Small intestine (tissue), 7 donors: ENCODE results near the gene BRAT1. TPM values are rescaled to one million over a fixed set of nuclear protein-coding genes. Genes with fewer than 3 reads are reported as not detected.

Experiments used
- DNase-seq, 2 donors: peaks; one replicate each; pipeline versions ENCODE4 v3.0.0 to v3.0.0-alpha.2; 2013
- FAIRE-seq: peaks from 2 replicates; lab custom pipeline; 2012; peaks lifted over from hg19 to GRCh38; lab: Jason Lieb, UNC
- H3K27ac ChIP-seq, 3 donors: one replicate each; pipeline ENCODE4 v1.5.1; 2013; ENCODE audit warnings: low read length in 2 of 3, mild to moderate bottlenecking in 2 of 3, control low read depth in 1 of 3, inconsistent platforms in 1 of 3, low read depth in 1 of 3, moderate library complexity in 1 of 3
- H3K27me3 ChIP-seq, 3 donors: one replicate each; pipeline ENCODE4 v1.6.1; 2013; ENCODE audit warnings: low read length in 3 of 3, inconsistent platforms in 1 of 3; ENCODE audit not compliant: control insufficient read depth in 3 of 3, insufficient read depth in 3 of 3
- H3K36me3 ChIP-seq, 3 donors: one replicate each; pipeline ENCODE4 v1.6.1; 2013; ENCODE audit warnings: low read length in 3 of 3, inconsistent platforms in 1 of 3, low read depth in 1 of 3, mild to moderate bottlenecking in 1 of 3, moderate library complexity in 1 of 3; ENCODE audit not compliant: control insufficient read depth in 3 of 3, insufficient read depth in 2 of 3
- H3K4me1 ChIP-seq, 3 donors: one replicate each; pipeline ENCODE4 v1.6.1; 2013; ENCODE audit warnings: low read length in 2 of 3, inconsistent platforms in 1 of 3, low read depth in 1 of 3, mild to moderate bottlenecking in 1 of 3, moderate library complexity in 1 of 3; ENCODE audit not compliant: control insufficient read depth in 3 of 3, insufficient read depth in 2 of 3
- H3K4me3 ChIP-seq, 3 donors: one replicate each; pipeline ENCODE4 v1.5.1; 2013; ENCODE audit warnings: low read length in 3 of 3, control low read depth in 1 of 3, inconsistent platforms in 1 of 3, low read depth in 1 of 3, mild to moderate bottlenecking in 1 of 3, moderate library complexity in 1 of 3
- H3K9me3 ChIP-seq, 2 donors: one replicate each; pipeline ENCODE4 v1.6.1; 2013; ENCODE audit warnings: low read depth in 1 of 2, low read length in 1 of 2; ENCODE audit not compliant: control insufficient read depth in 2 of 2, insufficient read depth in 1 of 2
- WGBS, 3 donors: extraction: QIAGEN DNeasy Blood & Tissue Kit; methylation state at CpG; one replicate each; pipeline ENCODE4 v1.1.7; 2013; 5-methylcytosine and 5-hydroxymethylcytosine counted together
- polyA plus RNA-seq, 4 donors: library from polyadenylated mRNA; stranded (reverse) in 3 of 4; unstranded in 1 of 4; fragments of 200-250 nt in 3 of 4; fragments of 120-200 nt in 1 of 4; gene quantifications; one replicate each; pipeline versions ENCODE4 v1.2.1 to v1.2.3, GENCODE V29; 2013
- donor health status: healthy with polysubstance abuse.
- donor health status: control.
- donor health status: control.
- donor health status: Bipolar disorder and iron deficiency.
- donor health status: healthy.

The BRAT1 gene
- polyA plus RNA-seq, 4 donors, result 25.1 to 40.3 (median 28.2) TPM

- Histone ChIP-seq H3K27ac (no peak overlapping the region), H3K27me3 (no peaks in the 10 kb centered on the region), H3K9me3 (no peaks in the 10 kb centered on the region), H3K4me3 (no peak overlapping the region), H3K36me3 (peaks cover 0 to 81% (median 13%) of the 10 kb centered on the region in 3 donors), H3K4me1 (no peaks in the 10 kb centered on the region)
- FAIRE-seq, result no peak
- DNase-seq, result no peak
- 96 to 99% (median 97%) methylated on average over 21 of the region's 21 CpGs for WGBS, 3 donors
Measured at GRCh38 chr7:2587778-2588177, 32.5 kb upstream of the BRAT1 start.

DNA sequence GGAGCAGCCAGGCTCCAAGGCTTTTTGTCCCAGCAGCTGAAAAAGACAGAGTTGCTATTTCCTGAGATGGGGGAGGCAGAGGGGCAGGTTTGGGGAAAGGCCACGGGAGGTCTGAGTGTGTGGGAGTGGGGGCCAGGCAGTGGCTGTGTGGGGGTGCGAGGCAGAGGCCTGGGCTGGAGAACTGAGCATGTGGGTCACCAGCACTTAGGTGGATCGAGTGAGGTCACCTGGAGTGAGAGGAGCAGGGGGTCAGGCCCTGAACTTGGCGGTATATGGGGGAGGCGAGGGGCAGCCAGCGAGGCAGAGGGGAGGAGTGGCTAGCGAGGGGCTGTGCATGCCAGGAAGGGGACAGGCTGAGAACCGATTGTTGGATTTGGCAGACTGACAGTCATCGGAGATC, 31.8 kb upstream of the BRAT1 start:
- no peak for FAIRE-seq

DNA sequence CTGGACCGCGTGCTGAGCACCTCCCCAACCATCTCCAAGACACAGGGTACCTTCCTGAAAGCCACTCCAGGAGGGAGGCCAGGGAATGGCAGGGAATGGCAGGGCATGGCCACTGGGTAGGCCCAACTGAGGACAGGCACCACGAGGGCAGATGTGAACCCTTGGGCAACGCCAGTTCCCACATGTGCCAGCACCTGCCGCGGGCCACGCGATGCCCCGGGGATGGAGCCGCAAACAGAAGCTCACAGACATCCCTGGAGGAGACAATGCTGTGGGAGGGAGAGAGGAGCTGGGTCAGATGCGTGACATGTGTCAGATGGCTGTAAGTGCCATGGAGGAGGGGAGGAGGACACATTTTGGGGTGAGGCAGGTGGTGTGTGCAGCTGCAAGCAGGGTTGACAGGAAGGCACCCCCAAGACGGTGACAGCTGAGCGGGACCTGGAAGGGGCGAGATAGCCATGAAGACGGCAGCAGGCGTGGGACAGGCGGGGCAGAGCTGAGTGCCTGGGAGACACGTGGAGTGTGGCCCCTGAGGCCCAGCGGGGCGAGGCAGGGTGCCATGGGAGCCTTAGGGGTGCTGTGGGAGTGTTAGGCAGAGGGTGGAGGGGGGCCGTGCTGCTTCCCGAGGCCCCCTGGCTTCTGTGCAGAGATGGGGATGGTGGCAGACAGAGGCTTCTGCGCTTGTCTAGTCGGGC, 31.1 kb upstream of the BRAT1 start:
- no peak overlapping the region for H3K27ac ChIP-seq
- FAIRE-seq (no peak), DNase-seq (no peak)
- no peaks in the 10 kb centered on the region for H3K4me1 ChIP-seq
- H3K9me3 ChIP-seq, result no peaks in the 10 kb centered on the region
- peaks cover 0 to 78% (median 13%) of the 10 kb centered on the region in 3 donors for H3K36me3 ChIP-seq
- no peak overlapping the region for H3K4me3 ChIP-seq
- no peaks in the 10 kb centered on the region for H3K27me3 ChIP-seq
- WGBS, 3 donors, result 89 to 92% (median 89%) methylated on average over 24 of the region's 24 CpGs

More for the DNA sequence above, 31.8 kb upstream of the BRAT1 start:
- no peaks in the 10 kb centered on the region for H3K9me3 ChIP-seq
- no peak overlapping the region for H3K4me3 ChIP-seq
- no peak overlapping the region for H3K27ac ChIP-seq
- H3K27me3 ChIP-seq, result no peaks in the 10 kb centered on the region
- DNase-seq, result no peak
- H3K36me3 ChIP-seq, result peaks cover 0 to 79% (median 13%) of the 10 kb centered on the region in 3 donors
- no peaks in the 10 kb centered on the region for H3K4me1 ChIP-seq
- WGBS, 3 donors, result 91 to 97% (median 96%) methylated on average over 9 of the region's 9 CpGs

GRCh38 chr7:2585446-2585845, 30.1 kb upstream of the BRAT1 start:
- H3K4me3 ChIP-seq, result no peak overlapping the region
- no peaks in the 10 kb centered on the region for H3K4me1 ChIP-seq
- no peaks in the 10 kb centered on the region for H3K27me3 ChIP-seq
- DNase-seq (no peak), FAIRE-seq (no peak)
- WGBS, 3 donors, result 87 to 91% (median 90%) methylated on average over 19 of the region's 19 CpGs
- peaks cover 0 to 72% (median 14%) of the 10 kb centered on the region in 3 donors for H3K36me3 ChIP-seq
- H3K9me3 ChIP-seq, result no peaks in the 10 kb centered on the region
- H3K27ac ChIP-seq, result no peak overlapping the region

DNA sequence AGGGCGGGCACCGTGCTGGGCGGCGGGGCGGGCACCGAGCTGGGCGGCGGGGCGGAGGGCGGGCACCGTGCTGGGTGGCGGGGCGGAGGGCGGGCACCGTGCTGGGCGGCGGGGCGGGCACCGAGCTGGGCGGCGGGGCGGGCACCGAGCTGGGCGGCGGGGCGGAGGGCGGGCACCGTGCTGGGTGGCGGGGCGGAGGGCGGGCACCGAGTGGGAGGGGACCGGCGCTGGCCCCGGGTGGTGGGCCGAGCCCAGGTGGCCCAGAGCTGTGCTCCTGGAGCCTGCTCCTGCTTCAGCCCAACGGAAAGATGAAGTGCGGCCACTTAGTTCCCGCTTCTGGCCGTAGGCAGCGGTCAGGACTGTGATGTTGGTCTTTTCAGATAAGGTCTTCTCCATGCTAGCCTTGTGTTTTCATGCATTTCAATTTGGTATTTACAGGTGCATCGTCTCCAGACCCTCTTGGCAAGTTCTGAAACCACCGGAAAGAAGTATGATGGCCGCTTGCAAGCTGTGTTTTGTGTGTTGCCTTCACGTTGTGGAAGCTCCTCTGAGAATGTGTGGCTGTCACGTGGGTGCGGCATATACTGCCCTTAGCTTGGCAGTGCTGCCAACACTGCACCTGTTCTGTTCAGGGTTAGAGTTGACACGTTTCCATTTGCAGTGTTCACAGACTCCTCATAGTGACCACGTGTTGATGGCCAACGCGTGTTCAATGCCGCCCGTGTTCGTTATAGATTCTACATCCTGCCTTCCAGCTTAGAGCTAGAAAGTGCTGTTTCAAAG, 28.7 kb upstream of the BRAT1 start:
- no peak for FAIRE-seq

GRCh38 chr7:2582006-2582735, 26.8 kb upstream of the BRAT1 start:
- FAIRE-seq, result no peak
- Histone ChIP-seq H3K36me3 (peaks cover 4 to 65% (median 10%) of the 10 kb centered on the region in 3 donors), H3K4me1 (no peaks in the 10 kb centered on the region), H3K4me3 (no peak overlapping the region), H3K27me3 (no peaks in the 10 kb centered on the region), H3K27ac (no peak overlapping the region), H3K9me3 (no peaks in the 10 kb centered on the region)
- 73 to 85% (median 85%) methylated on average over 22 to 24 of the region's 24 CpGs for WGBS, 3 donors
- no peak for DNase-seq

More for the DNA sequence above, 28.7 kb upstream of the BRAT1 start:
- H3K27ac ChIP-seq, result no peak overlapping the region
- peaks cover 0 to 66% (median 12%) of the 10 kb centered on the region in 3 donors for H3K36me3 ChIP-seq
- DNase-seq, result no peak
- H3K27me3 ChIP-seq, result no peaks in the 10 kb centered on the region
- WGBS, 3 donors, result 90 to 94% (median 90%) methylated on average over 27 to 51 of the region's 54 CpGs
- H3K4me1 ChIP-seq, result no peaks in the 10 kb centered on the region
- H3K4me3 ChIP-seq, result no peak overlapping the region
- no peaks in the 10 kb centered on the region for H3K9me3 ChIP-seq

DNA sequence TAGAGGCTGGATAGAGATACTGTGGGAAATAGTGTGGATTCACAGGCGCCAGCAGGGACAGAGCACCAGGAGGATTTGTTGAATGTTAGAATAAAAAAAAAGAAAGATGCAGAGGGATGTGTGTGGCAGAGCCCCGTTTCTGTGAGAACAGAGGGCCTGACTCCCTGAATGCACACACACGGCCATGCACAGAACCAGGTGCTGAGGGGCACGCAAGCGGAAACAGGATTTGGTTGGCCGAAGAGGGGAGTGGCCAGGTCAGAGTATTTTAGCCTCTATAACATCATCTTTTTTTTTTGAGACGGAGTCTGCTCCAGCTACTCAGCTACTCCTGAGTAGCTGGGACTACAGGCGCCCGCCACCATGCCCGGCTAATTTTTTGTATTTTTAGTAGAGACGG, 25.3 kb upstream of the BRAT1 start:
- Histone ChIP-seq H3K27me3 (no peaks in the 10 kb centered on the region), H3K36me3 (peaks cover 4 to 64% (median 10%) of the 10 kb centered on the region in 3 donors), H3K4me3 (no peak overlapping the region), H3K4me1 (no peaks in the 10 kb centered on the region), H3K9me3 (no peaks in the 10 kb centered on the region), H3K27ac (no peak overlapping the region)
- whole genome bisulfite sequencing, 3 donors, result 94 to 99% (median 96%) methylated on average over 11 of the region's 11 CpGs
- DNase-seq, result no peak
- FAIRE-seq, result no peak
